Esophagus squamous epithelium (tissue), 5 donors: ENCODE results near the gene ZSCAN10. TPM values are rescaled to one million over a fixed set of nuclear protein-coding genes. Genes with fewer than 3 reads are reported as not detected.
A peak's percentile ranks its signal among the peaks of the same experiment; 100 is the strongest.

Experiments
- DNase-seq: peaks from one replicate; lab custom pipeline; 2025; lab: John Stamatoyannopoulos, UW
- H3K27ac ChIP-seq, 4 donors: fragments of 200-600 bp; sonication (generic); one replicate each; pipeline ENCODE4 v1.5.1; 2016 to 2019; ENCODE audit warnings: mild to moderate bottlenecking in 1 of 4
- H3K27me3 ChIP-seq, 4 donors: fragments of 200-600 bp; sonication (generic); 1 replicate in 3 of 4; 2 replicates in 1 of 4; pipeline versions ENCODE4 v1.5.1 to v1.6.0; 2017 to 2021; ENCODE audit warnings: antibody characterized with exemption in 1 of 4
- H3K36me3 ChIP-seq, 3 donors: fragments of 200-600 bp; sonication (generic); one replicate each; pipeline ENCODE4 v1.5.1; 2016 to 2019
- H3K4me1 ChIP-seq, 3 donors: fragments of 200-600 bp; sonication (generic); one replicate each; pipeline ENCODE4 v1.5.1; 2017 to 2019
- H3K4me3 ChIP-seq, 4 donors: fragments of 200-600 bp; sonication (generic); 1 replicate in 3 of 4; 2 replicates in 1 of 4; pipeline ENCODE4 v1.5.1; 2016 to 2019; ENCODE audit warnings: mild to moderate bottlenecking in 2 of 4, moderate library complexity in 1 of 4
- H3K9me3 ChIP-seq, 3 donors: fragments of 200-600 bp; sonication (generic); one replicate each; pipeline ENCODE4 v1.5.1; 2016 to 2019
- CTCF ChIP-seq, 6 experiments: fragments of 450-650 bp in 4 of 6; fragments of 200-600 bp in 2 of 6; sonication (generic) in 2 of 6; IDR thresholded peaks; one replicate each; pipeline ENCODE4 v1.5.1; 2016 to 2019; ENCODE audit warnings: antibody characterized with exemption in 6 of 6, mild to moderate bottlenecking in 4 of 6, moderate library complexity in 4 of 6
- POLR2A ChIP-seq, 4 donors: fragments of 450-650 bp; IDR thresholded peaks; one replicate each; pipeline ENCODE4 v1.6.1; 2017; ENCODE audit warnings: antibody characterized with exemption in 4 of 4, mild to moderate bottlenecking in 4 of 4, moderate library complexity in 3 of 4
- WGBS, 2 donors: methylation state at CpG; one replicate each; pipeline ENCODE4 v1.1.5; 2018; 5-methylcytosine and 5-hydroxymethylcytosine counted together
- intact Hi-C: fragments of 100-400 bp; cut with DNase I; formaldehyde crosslinking; loops from one replicate; pipeline ENCODE4 v1.15.0; 2022
- total RNA-seq, 4 donors: library from RNA; depleted of rRNA; stranded (reverse); fragments of >200 nt; gene quantifications; one replicate each; pipeline ENCODE4 v1.1.0, GENCODE V29; 2016
- donor health status: DM: yes; HTN: yes; CAD: no.

Gene ZSCAN10
- total RNA-seq, 4 donors from 2014 or later = not detected

GRCh38 chr16:3134338-3135125 is 35.4 kb upstream of the ZSCAN10 start, which contains the start of gene ZNF213:
TSS of gene ZNF213 (plus strand) at chr16:3135029. CDS start at chr16:3137281, 2,252 bp downstream.
- 0% methylated on average over 14 to 18 of the region's 63 CpGs for WGBS, 2 donors
- peak; percentile 86 for DNase-seq
- peaks cover 11 to 44% (median 20%) of the 10 kb centered on the region in 3 donors for H3K4me1 ChIP-seq
- no peaks in the 10 kb centered on the region for H3K27me3 ChIP-seq
- peak within 1 kb of the TSS; percentile 93 to 98 (median 94) for H3K27ac ChIP-seq
- peak within 1 kb of the TSS; percentile 80 to 97 (median 87) for H3K4me3 ChIP-seq
- intact Hi-C loops = no loop called here
- peak in 1 of 6 experiments; percentile 31 for TF ChIP-seq CTCF (IDR thresholded peaks at IDR 0.05)
- peak in 3 of 4 donors; percentile 58 to 92 (median 79) for TF ChIP-seq POLR2A (IDR thresholded peaks at IDR 0.05)
- peaks cover 0 to 42% (median 6%) of the 10 kb centered on the region in 3 donors for H3K36me3 ChIP-seq
- H3K9me3 ChIP-seq = no peaks in the 10 kb centered on the region

GRCh38 chr16:3133844-3134243 is 34.8 kb upstream of the ZSCAN10 start:
- H3K4me1 ChIP-seq = peaks cover 18 to 50% (median 25%) of the 10 kb centered on the region in 3 donors
- H3K36me3 ChIP-seq = peaks cover 0 to 35% (median 6%) of the 10 kb centered on the region in 3 donors
- intact Hi-C loops = no loop called here
- H3K9me3 ChIP-seq = no peaks in the 10 kb centered on the region
- peak overlapping the region; percentile 80 to 97 (median 87) for H3K4me3 ChIP-seq
- no peak for TF ChIP-seq CTCF (IDR thresholded peaks at IDR 0.05)
- no peak for TF ChIP-seq POLR2A (IDR thresholded peaks at IDR 0.05)
- WGBS, 2 donors = 6 to 7% methylated on average over 7 of the region's 7 CpGs
- peak overlapping the region; percentile 93 to 98 (median 94) for H3K27ac ChIP-seq
- no peaks in the 10 kb centered on the region for H3K27me3 ChIP-seq
- DNase-seq = no peak

- WGBS, 2 donors = 68 to 73% methylated on average over 8 to 12 of the region's 12 CpGs
- DNase-seq = no peak
- peaks cover 20 to 70% (median 40%) of the 10 kb centered on the region in 3 donors for H3K4me1 ChIP-seq
These were observed 32.8 kb upstream of the ZSCAN10 start for GRCh38 chr16:3131755-3132377.

GRCh38 chr16:3129137-3130131 is 30.3 kb upstream of the ZSCAN10 start:
- intact Hi-C loops = loop anchor here (5.0 kb wide), 1 partner anchor 72 kb away; no protein-coding TSS in a partner anchor
- WGBS, 2 donors = 13 to 17% methylated on average over 15 to 19 of the region's 28 CpGs
- Histone ChIP-seq H3K4me1 (peaks cover 20 to 66% (median 42%) of the 10 kb centered on the region in 3 donors), H3K27me3 (no peaks in the 10 kb centered on the region), H3K4me3 (peak overlapping the region; percentile 20 to 64 (median 52)), H3K9me3 (no peaks in the 10 kb centered on the region), H3K36me3 (peaks cover 0 to 17% (median 0%) of the 10 kb centered on the region in 3 donors), H3K27ac (peak overlapping the region; percentile 42 to 80 (median 66))
- peak; percentile 77 to 94 (median 90) for TF ChIP-seq CTCF (IDR thresholded peaks at IDR 0.05)
- peak in 1 of 4 donors; percentile 20 for TF ChIP-seq POLR2A (IDR thresholded peaks at IDR 0.05)
- peak; percentile 44 for DNase-seq

More at GRCh38 chr16:3131755-3132377, 32.8 kb upstream of the ZSCAN10 start:
- TF ChIP-seq POLR2A (IDR thresholded peaks at IDR 0.05) (no peak), CTCF (IDR thresholded peaks at IDR 0.05) (peak in 3 of 6 experiments; percentile 38 to 58 (median 40))
- no peaks in the 10 kb centered on the region for H3K27me3 ChIP-seq
- H3K9me3 ChIP-seq = no peaks in the 10 kb centered on the region
- intact Hi-C loops = no loop called here
- no peak overlapping the region for H3K27ac ChIP-seq
- H3K36me3 ChIP-seq = peaks cover 0 to 17% (median 0%) of the 10 kb centered on the region in 3 donors
- no peak overlapping the region for H3K4me3 ChIP-seq
